Stimulated activated CD4-positive, alpha-beta T cell treated with anti-CD3 and anti-CD28 coated beads, Interleukin-1b, Interleukin-23, amount 100 ng/mL, for 4 hours (primary cell): Measurements from ENCODE around the gene RNF17.

Experiments
- DNase-seq, 2 donors: peaks; one replicate each; pipeline ENCODE4 v3.0.0-alpha.2; 2020; ENCODE audit warnings: low read depth in 2 of 2

Gene RNF17

DNA sequence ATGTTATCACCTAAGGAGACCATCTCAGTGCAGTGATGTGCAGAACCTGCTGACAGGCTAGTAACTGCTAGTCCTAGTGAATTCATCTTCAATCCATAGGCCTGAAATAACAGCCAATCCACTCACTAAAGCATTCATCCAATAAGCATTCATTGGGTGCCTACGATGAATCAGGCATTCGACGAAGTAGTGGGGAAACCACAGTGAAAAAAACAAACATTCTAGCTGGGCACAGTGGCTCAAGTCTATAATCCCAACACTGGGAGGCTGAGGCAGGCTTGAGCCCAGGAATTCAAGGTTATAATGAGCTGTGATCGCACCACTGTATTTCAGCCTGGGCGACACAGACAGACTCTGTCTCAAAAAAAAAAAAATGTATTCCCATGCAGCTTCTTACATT lies 135.6 kb downstream of the RNF17 start:
- DNase-seq = no peak

DNA sequence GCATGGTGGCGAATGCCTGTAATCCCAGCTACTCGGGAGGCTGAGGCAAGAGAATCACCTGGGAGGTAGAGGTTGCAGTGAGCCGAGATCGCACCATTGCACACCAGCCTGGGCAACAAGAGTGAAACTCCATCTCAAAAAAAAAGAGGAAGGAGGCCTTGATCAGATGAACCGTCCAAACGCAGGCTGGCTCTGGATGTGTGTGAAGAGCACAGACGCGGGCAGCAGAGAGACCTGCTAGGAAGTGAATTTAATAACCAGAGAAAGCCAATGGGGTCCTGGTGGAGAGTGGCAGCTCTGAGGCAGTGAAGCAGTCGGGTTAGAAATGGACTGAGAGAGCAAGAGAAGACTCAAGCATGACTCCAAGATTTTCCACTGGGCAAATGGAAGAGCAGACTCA lies 136.5 kb downstream of the RNF17 start:
- no peak for DNase-seq

DNA sequence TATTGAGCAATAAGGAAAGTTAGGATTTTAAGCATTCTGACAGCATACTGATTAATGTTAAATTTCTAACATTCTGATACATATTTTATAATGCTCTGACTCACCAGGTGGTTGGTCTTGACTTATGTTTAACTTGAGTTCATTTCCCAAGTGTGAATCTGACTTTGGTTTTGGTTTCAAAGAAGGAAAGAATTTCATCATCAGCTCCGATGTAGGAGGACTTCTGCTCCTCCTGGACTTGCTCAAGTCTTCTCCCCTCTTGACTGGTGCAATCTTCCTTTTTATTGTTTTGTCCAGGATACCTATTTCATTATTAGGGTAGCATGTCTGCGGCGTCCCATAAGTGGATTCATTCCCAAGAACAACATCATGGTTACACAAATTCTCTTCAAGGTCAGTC lies 141.3 kb downstream of the RNF17 start:
- DNase-seq = no peak

GRCh38 chr13:24906268-24906667 lies 142.3 kb downstream of the RNF17 start:
- no peak for DNase-seq

GRCh38 chr13:24910502-24911132 lies 146.6 kb downstream of the RNF17 start:
- DNase-seq = no peak

GRCh38 chr13:24911133-24911908 lies 147.4 kb downstream of the RNF17 start:
- no peak for DNase-seq

- DNase-seq = no peak
Observed at GRCh38 chr13:24916464-24916863, 152.5 kb downstream of the RNF17 start.

DNA sequence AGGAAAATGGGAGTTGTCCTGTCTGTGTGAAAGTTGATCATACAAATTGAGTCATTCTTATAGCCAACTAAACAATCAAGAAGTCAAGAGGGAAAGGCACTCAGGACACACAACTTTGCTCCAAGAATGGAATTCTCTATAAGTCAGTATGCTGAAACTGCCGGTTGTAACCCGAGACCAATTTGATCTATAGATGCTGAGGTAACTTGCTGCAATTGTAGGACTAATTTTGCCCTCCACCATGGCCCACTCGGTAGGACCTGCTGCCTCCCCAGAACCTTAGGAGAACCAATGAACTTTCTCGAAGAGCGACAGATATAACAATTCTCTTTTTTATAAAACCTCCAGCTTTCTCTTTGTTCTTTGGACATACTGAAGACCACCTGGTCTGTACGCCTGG lies 157.0 kb downstream of the RNF17 start:
- DNase-seq = no peak

- no peak for DNase-seq
Observed at GRCh38 chr13:24921881-24922280, 157.9 kb downstream of the RNF17 start.

DNA sequence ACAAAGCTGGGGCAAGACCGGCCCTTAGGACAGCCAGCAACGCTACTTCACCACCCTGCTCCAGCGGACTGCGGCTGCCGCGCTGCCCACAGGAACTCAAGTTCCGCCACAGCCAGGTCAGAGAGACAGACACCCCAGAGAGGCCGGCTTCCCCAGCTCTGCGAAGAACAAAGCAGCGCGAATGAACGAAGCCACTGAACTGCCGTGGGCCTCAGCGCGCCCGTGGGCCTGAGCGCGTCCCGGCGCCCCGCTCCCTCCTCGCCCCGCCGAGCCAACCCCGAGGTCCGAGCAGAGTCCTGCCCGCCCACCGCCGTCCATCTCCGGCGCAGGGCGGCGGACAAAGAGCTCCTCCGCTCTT lies 158.4 kb downstream of the RNF17 start:
- no peak for DNase-seq

GRCh38 chr13:24922745-24923591 lies 159.0 kb downstream of the RNF17 start:
- DNase-seq = peak; percentile 83 to 89

DNA sequence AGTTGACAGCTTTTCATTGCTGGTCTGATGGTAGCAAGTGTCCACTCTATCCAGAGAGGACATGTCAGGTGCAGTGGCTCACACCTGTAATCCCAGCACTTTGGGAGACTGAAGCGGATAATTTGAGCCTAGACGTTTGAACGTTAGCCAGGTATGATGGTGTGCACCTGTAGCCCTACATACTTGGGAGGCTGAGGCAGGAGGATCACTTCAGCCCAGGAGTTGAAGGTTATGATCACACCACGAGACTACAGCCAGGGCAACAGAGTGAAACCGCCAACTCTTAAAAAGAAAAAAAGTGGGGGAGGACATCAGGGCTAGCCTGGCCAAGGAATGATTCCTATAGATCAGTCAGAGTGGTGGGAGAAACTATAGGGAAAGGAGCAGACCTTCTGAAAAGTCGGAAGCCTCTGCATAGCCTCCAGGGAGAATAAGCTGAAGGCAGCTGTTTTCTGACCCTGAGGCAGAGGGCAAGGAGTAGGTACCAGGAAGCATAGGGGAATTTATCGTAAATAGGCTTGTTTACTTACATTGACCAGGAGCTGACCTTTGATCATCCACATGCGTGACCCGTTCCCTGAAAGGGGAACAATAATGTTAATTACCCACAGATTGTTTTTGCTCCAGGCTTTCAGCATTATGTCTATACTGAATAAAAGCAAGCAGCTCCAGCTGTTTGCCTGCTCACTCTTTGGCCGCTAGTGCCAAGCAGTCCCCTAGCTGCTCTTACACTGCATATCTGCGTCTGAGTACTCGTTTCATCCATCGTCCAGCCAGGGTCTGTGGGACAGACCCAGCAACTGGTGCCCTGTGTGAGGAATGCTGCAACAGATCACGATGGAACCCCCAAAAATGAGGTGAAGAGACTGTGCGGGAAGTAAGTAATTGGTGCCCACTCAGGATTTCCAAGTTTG lies 161.6 kb downstream of the RNF17 start:
- no peak for DNase-seq

DNA sequence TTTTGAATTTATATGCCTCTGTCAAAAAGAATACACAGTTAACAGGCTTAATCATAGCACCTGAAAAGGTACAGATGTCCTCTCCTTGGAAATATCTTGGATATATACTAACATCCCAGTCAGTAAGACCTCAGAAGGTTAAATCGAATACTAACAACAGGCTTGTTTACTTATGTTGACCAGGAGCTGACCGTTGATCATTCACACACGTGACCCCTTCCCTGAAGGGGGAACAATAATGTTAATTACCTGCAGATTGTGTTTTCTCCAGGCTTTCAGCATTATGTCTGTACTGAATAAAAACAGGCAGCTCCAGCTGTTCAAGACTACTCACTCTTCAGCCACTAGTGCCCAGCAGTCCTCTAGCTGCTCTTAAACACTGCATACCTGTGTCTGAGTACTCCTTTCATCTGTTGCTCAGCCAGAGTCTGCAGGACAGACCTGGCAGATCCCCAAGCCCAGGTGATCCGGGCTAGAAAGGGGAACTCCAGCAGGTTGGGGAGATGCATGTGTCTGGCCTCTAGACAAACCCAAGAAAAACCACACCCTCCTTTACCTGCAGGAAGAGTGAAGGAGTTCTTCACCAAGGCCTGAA lies 163.9 kb downstream of the RNF17 start:
- no peak for DNase-seq

DNA sequence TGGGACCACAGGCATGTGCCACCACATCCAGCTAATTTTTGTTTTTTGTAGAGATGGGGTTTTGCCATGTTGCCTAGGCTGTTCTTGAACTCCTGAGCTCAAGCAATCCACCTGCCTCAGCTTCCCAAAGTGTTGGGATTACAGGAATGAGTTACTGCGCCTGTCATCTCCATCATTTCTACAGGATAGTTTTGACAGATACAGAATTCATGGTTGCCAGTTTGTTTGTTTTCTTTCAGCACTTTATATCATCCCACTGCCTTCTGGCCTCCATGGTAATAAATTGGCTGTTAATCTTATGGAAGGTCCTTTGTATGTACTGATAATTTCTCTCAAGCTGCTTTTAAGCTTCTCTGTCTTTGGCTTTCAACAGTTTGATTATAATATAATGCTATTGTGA lies 165.2 kb downstream of the RNF17 start:
- no peak for DNase-seq
